Measurements from ENCODE around the gene IKBKE. TPM values are rescaled to one million over a fixed set of nuclear protein-coding genes. Genes with fewer than 3 reads are reported as not detected.

IKBKE gene
- total RNA-seq, 1 experiment from 2014 or later: 6.6 TPM

DNA sequence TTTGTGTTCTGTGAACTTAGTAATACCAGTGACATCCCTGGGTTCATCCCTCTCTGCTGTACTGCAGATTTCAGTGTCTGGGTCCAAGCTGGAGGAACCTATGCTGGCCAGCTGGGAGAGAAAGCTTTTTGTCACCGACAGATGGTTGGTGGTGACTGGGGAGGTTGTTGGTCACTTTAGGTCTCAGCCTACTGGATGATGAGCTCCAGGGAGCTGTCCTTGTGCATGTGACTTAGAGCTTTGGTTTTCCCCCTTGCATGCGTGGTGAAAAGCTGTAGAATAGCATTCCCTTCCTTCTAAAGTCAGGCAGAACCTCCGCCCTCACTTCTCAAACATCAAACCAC, 22.9 kb upstream of the IKBKE start:
- Histone ChIP-seq H3K56ac (ENCODE audit: insufficient read length, low read depth, low read length) (no peak overlapping the region), H3K4me1 (ENCODE audit: insufficient read depth, low read length) (no peaks in the 10 kb centered on the region), H3T11ph (ENCODE audit: low read length) (no peak overlapping the region), H2AFZ (ENCODE audit: low read length) (no peak overlapping the region), H3K23me2 (ENCODE audit: insufficient read length, low read depth, low read length, poor library complexity, severe bottlenecking) (no peaks in the 10 kb centered on the region), H4K91ac (ENCODE audit: insufficient read length, low read depth, low read length) (no peak overlapping the region), H4K20me1 (ENCODE audit: control insufficient read depth, insufficient read depth, insufficient read length) (no peaks in the 10 kb centered on the region), H2BK5ac (ENCODE audit: insufficient read length, low read length) (no peak overlapping the region), H2AK5ac (ENCODE audit: insufficient read length, low read length) (no peak overlapping the region), H3K79me1 (ENCODE audit: insufficient read depth, low read depth, low read length, poor library complexity, severe bottlenecking) (no peaks in the 10 kb centered on the region), H4K5ac (ENCODE audit: insufficient read length, low read depth, low read length) (no peak overlapping the region), H3K27ac (ENCODE audit: insufficient read length, low read depth, low read length) (no peak overlapping the region), H3K23ac (ENCODE audit: insufficient read length, low read depth, low read length) (no peak overlapping the region), H2BK20ac (ENCODE audit: low read depth, low read length, poor library complexity, severe bottlenecking) (no peak overlapping the region), H2BK15ac (ENCODE audit: low read depth, low read length) (no peak overlapping the region), H3K14ac (ENCODE audit: insufficient read depth, low read length) (no peak overlapping the region), H3K18ac (ENCODE audit: insufficient read length, low read depth, low read length) (no peak overlapping the region), H2BK12ac (ENCODE audit: insufficient read length, low read depth, low read length) (no peak overlapping the region), H2BK120ac (ENCODE audit: low read depth, low read length, poor library complexity, severe bottlenecking) (no peak overlapping the region), H3K9ac (ENCODE audit: extremely low read depth, insufficient read length, low read length) (no peak overlapping the region), H3K9me3 (ENCODE audit: control insufficient read depth, low read depth, low read length) (no peaks in the 10 kb centered on the region), H3K27me3 (ENCODE audit: insufficient read depth, low read length) (no peaks in the 10 kb centered on the region), H4K8ac (replicated peaks; ENCODE audit: insufficient read length, low read depth, low read length) (no peak overlapping the region), H3K4me2 (ENCODE audit: insufficient read depth, insufficient read length, low read length) (no peak overlapping the region), H3K4ac (ENCODE audit: low read depth, low read length) (no peak overlapping the region), H3K79me2 (ENCODE audit: insufficient read depth, low read length) (no peaks in the 10 kb centered on the region)
- Mint-ChIP-seq H3K4me3 (no peak overlapping the region), H3K27me3 (ENCODE audit: low read depth) (no peaks in the 10 kb centered on the region), H3K9me3 (no peaks in the 10 kb centered on the region), H3K36me3 (ENCODE audit: insufficient read depth in 1 of 3, low read depth in 3 of 3) (peaks cover 18 to 61% (median 56%) of the 10 kb centered on the region in 3 experiments; a peak in 6 of 7 replicates), H3K4me1 (no peaks in the 10 kb centered on the region), H3K27ac (peak overlapping the region in 1 of 3 experiments; percentile 34; a peak in 1 of 7 replicates)
- no CpG with 5 or more reads among the region's 3 CpGs for WGBS (ENCODE audit: extremely low coverage, insufficient read length, low lambda C conversion rate)
- TF ChIP-seq, protein P1, sequence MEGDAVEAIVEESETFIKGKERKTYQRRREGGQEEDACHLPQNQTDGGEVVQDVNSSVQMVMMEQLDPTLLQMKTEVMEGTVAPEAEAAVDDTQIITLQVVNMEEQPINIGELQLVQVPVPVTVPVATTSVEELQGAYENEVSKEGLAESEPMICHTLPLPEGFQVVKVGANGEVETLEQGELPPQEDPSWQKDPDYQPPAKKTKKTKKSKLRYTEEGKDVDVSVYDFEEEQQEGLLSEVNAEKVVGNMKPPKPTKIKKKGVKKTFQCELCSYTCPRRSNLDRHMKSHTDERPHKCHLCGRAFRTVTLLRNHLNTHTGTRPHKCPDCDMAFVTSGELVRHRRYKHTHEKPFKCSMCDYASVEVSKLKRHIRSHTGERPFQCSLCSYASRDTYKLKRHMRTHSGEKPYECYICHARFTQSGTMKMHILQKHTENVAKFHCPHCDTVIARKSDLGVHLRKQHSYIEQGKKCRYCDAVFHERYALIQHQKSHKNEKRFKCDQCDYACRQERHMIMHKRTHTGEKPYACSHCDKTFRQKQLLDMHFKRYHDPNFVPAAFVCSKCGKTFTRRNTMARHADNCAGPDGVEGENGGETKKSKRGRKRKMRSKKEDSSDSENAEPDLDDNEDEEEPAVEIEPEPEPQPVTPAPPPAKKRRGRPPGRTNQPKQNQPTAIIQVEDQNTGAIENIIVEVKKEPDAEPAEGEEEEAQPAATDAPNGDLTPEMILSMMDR (conservative IDR thresholded peaks at IDR 0.05): no peak
- no peak for DNase-seq

All from H9 (cell line).